ENCODE results near the gene ZNF428.
A peak's percentile ranks its signal among the peaks of the same experiment; 100 is the strongest.

ZNF428 gene

DNA sequence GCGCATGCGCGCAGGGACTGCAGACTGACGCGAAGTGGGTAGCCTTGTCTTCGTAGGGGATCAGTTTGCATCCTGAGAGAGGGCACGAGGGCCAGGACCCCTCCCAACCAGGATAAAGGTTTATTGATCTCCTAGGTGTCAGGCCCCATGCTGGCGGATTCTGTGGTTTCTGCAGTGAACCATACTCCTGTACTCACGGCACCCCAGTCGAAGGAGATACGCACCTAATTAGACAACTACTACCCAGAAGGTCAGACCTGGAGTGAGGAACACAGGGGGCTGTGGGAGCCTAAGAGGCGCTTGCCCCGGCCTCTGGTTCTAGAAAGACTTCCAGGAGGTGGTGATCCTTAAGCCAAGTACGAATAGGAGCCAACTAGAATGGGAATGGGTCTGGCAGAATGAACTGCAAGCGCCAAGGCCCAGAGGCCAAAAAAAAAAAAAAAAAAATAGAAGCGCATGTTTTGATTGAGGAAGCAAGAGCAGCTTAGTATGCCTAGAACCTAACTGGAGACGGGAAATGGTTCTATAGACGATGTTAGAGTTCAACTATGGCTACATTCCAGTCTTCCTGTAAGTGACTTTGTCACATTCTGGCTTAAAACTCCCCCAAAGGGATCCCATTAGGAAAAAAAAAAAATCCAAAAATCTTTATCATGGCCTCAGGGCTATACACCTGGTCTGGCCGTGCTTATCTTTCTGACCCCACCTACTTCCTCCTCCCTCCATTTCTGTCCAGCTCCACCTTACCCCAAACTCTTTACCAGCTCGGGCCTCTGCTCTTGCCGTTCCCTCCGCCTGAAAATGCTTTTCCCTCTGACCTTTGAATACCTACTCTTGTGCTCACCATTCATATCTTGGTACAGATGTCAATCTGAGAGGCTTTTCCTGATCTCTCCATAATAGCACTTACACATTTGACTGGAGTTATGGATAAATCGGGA, 902 bp upstream of the ZNF428 start:
- H3K4me1 ChIP-seq (ENCODE audit: control insufficient read depth in 2 of 2, insufficient read depth in 2 of 2, low read length in 2 of 2), result peaks cover 10 to 12% of the 10 kb centered on the region in 2 donors
- no peaks in the 10 kb centered on the region for H3K27me3 ChIP-seq (ENCODE audit: control insufficient read depth in 2 of 2, insufficient read depth in 2 of 2, low read length in 2 of 2)
- peak overlapping the region; percentile 86 to 96 for H3K27ac ChIP-seq (ENCODE audit: low read depth in 2 of 2, low read length in 2 of 2)
- H3K36me3 ChIP-seq (ENCODE audit: control insufficient read depth in 2 of 2, insufficient read depth in 2 of 2, low read length in 2 of 2), result no peaks in the 10 kb centered on the region
- no peaks in the 10 kb centered on the region for H3K9me3 ChIP-seq (ENCODE audit: control insufficient read depth in 2 of 2, low read length in 2 of 2)
- peak overlapping the region; percentile 91 to 94 for H3K4me3 ChIP-seq (ENCODE audit: low read length in 2 of 2)
- H3K9ac ChIP-seq (ENCODE audit: low read depth in 1 of 2, low read length in 2 of 2), result peak overlapping the region; percentile 86 to 87

DNA sequence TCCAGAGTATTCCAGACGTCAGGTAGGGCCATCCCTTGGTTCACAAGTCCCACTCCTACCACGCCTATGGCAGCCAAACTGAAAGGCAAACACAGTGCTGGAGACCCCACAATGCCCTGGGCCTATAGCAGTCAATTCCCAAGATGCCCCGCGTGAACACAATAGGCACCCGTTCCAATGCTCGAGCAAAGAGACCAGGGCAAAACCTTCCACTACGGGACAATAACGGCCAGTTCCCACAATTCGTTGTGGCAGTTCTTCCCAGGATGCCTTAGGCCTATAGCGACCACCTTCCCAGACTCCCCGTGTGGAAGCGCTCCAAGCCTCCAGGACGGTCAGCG, 538 bp downstream of the ZNF428 start:
- Histone ChIP-seq H3K36me3 (ENCODE audit: control insufficient read depth in 2 of 2, insufficient read depth in 2 of 2, low read length in 2 of 2) (peaks cover 0 to 3% of the 10 kb centered on the region in 2 donors), H3K9ac (ENCODE audit: low read depth in 1 of 2, low read length in 2 of 2) (peak overlapping the region; percentile 86 to 87), H3K4me1 (ENCODE audit: control insufficient read depth in 2 of 2, insufficient read depth in 2 of 2, low read length in 2 of 2) (peaks cover 8 to 12% of the 10 kb centered on the region in 2 donors), H3K27me3 (ENCODE audit: control insufficient read depth in 2 of 2, insufficient read depth in 2 of 2, low read length in 2 of 2) (no peaks in the 10 kb centered on the region), H3K27ac (ENCODE audit: low read depth in 2 of 2, low read length in 2 of 2) (peak overlapping the region; percentile 86 to 96), H3K4me3 (ENCODE audit: low read length in 2 of 2) (peak overlapping the region; percentile 91 to 94), H3K9me3 (ENCODE audit: control insufficient read depth in 2 of 2, low read length in 2 of 2) (no peaks in the 10 kb centered on the region)

DNA sequence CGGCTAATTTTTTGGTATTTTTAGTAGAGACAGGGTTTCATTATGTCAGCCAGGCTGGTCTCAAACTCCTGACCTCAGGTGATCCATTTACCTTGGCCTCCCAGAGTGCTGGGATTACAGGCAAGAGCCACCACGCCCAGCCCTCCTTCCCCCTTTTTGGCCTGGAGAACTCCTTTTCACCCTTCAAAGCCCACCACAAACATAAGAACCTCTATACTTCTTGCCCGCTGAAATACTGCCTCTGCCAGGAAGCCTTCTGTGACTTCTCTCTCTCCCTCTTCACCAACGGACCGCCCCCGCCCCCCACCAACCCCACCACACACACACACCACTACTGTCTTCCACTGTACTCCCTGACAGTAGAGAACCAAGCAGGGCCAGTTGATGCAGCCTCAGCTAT, 2.5 kb downstream of the ZNF428 start:
- no peaks in the 10 kb centered on the region for H3K27me3 ChIP-seq (ENCODE audit: control insufficient read depth in 2 of 2, insufficient read depth in 2 of 2, low read length in 2 of 2)
- no peaks in the 10 kb centered on the region for H3K9me3 ChIP-seq (ENCODE audit: control insufficient read depth in 2 of 2, low read length in 2 of 2)
- no peak overlapping the region for H3K4me3 ChIP-seq (ENCODE audit: low read length in 2 of 2)
- H3K4me1 ChIP-seq (ENCODE audit: control insufficient read depth in 2 of 2, insufficient read depth in 2 of 2, low read length in 2 of 2), result peaks cover 8 to 12% of the 10 kb centered on the region in 2 donors
- H3K27ac ChIP-seq (ENCODE audit: low read depth in 2 of 2, low read length in 2 of 2), result no peak overlapping the region
- H3K36me3 ChIP-seq (ENCODE audit: control insufficient read depth in 2 of 2, insufficient read depth in 2 of 2, low read length in 2 of 2), result peaks cover 0 to 15% of the 10 kb centered on the region in 2 donors
- no peak overlapping the region for H3K9ac ChIP-seq (ENCODE audit: low read depth in 1 of 2, low read length in 2 of 2)

DNA sequence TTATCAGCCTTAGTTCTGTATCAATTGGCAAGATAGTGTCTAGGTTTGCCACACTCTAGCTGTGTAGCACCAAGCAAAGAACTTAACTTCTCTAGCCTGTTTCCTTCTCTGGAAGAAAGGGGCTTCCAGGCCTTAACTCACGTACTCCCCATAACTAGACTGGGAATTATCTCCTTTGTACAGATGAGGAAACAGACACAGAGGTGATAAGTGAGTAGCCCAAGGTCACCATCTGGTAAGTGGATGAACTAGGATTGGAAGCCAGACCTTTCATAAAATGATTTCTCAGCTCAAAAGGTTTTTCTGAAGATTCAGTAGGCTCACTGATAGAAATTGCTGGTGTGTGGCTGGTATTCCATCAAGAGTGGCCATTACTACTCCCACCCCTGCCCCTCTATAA, 3.1 kb downstream of the ZNF428 start:
- peaks cover 0 to 15% of the 10 kb centered on the region in 2 donors for H3K36me3 ChIP-seq (ENCODE audit: control insufficient read depth in 2 of 2, insufficient read depth in 2 of 2, low read length in 2 of 2)
- H3K4me1 ChIP-seq (ENCODE audit: control insufficient read depth in 2 of 2, insufficient read depth in 2 of 2, low read length in 2 of 2), result peaks cover 8 to 12% of the 10 kb centered on the region in 2 donors
- no peaks in the 10 kb centered on the region for H3K27me3 ChIP-seq (ENCODE audit: control insufficient read depth in 2 of 2, insufficient read depth in 2 of 2, low read length in 2 of 2)
- no peak overlapping the region for H3K9ac ChIP-seq (ENCODE audit: low read depth in 1 of 2, low read length in 2 of 2)
- H3K27ac ChIP-seq (ENCODE audit: low read depth in 2 of 2, low read length in 2 of 2), result no peak overlapping the region
- H3K4me3 ChIP-seq (ENCODE audit: low read length in 2 of 2), result no peak overlapping the region
- H3K9me3 ChIP-seq (ENCODE audit: control insufficient read depth in 2 of 2, low read length in 2 of 2), result no peaks in the 10 kb centered on the region

DNA sequence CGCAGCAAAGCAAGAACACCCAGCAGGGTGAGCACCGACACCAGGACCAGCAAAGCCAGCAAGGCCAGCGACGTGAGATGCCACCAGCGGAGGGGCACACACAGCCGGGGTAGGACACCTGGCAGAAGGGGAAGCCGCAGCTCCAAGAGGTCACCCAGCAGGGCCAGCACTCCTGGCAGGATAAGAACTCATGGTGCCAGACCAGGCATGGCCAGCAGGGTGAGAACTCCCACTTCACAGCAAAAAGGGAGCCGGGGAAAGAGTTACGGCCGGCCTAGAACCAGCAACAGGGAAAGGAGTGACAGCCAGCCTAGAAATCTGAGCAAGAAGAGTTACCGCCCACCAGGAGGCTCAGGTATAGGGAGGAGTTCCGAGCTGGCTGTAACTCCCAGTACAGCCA, 7.1 kb downstream of the ZNF428 start:
- Histone ChIP-seq H3K4me1 (ENCODE audit: control insufficient read depth in 2 of 2, insufficient read depth in 2 of 2, low read length in 2 of 2) (no peaks in the 10 kb centered on the region), H3K9ac (ENCODE audit: low read depth in 1 of 2, low read length in 2 of 2) (no peak overlapping the region), H3K27ac (ENCODE audit: low read depth in 2 of 2, low read length in 2 of 2) (no peak overlapping the region), H3K4me3 (ENCODE audit: low read length in 2 of 2) (no peak overlapping the region), H3K9me3 (ENCODE audit: control insufficient read depth in 2 of 2, low read length in 2 of 2) (no peaks in the 10 kb centered on the region), H3K36me3 (ENCODE audit: control insufficient read depth in 2 of 2, insufficient read depth in 2 of 2, low read length in 2 of 2) (peaks cover 0 to 17% of the 10 kb centered on the region in 2 donors), H3K27me3 (ENCODE audit: control insufficient read depth in 2 of 2, insufficient read depth in 2 of 2, low read length in 2 of 2) (no peaks in the 10 kb centered on the region)

DNA sequence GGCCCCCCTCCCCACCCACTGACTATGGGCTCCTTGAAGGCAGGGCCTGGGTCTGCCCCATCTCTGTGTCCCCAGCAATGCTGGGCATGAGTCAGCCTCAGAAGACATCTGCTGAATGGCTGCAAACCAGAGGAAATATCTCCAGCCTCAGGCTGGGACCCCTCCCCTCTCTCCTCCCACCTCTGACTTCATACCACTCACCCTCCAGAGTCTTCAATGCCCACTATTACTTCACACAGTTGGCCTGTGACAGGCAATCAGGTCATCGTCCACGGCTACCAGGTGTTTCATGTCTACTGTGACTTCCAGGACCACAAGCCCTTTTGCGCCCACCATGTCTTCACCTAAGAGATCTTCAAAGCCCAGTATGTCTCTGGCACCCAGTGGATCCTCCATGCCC, 7.6 kb downstream of the ZNF428 start, which contains the start of gene SRRM5:
Gene SRRM5 (plus strand): TSS at position 301 of the 400 bp plus-strand sequence. CDS start 34 bp downstream, at position 335.
- no peak within 1 kb of the TSS for H3K9ac ChIP-seq (ENCODE audit: low read depth in 1 of 2, low read length in 2 of 2)
- H3K9me3 ChIP-seq (ENCODE audit: control insufficient read depth in 2 of 2, low read length in 2 of 2), result no peaks in the 10 kb centered on the region
- no peaks in the 10 kb centered on the region for H3K4me1 ChIP-seq (ENCODE audit: control insufficient read depth in 2 of 2, insufficient read depth in 2 of 2, low read length in 2 of 2)
- H3K36me3 ChIP-seq (ENCODE audit: control insufficient read depth in 2 of 2, insufficient read depth in 2 of 2, low read length in 2 of 2), result peaks cover 0 to 20% of the 10 kb centered on the region in 2 donors
- no peak within 1 kb of the TSS for H3K4me3 ChIP-seq (ENCODE audit: low read length in 2 of 2)
- H3K27me3 ChIP-seq (ENCODE audit: control insufficient read depth in 2 of 2, insufficient read depth in 2 of 2, low read length in 2 of 2), result no peaks in the 10 kb centered on the region
- H3K27ac ChIP-seq (ENCODE audit: low read depth in 2 of 2, low read length in 2 of 2), result no peak within 1 kb of the TSS

DNA sequence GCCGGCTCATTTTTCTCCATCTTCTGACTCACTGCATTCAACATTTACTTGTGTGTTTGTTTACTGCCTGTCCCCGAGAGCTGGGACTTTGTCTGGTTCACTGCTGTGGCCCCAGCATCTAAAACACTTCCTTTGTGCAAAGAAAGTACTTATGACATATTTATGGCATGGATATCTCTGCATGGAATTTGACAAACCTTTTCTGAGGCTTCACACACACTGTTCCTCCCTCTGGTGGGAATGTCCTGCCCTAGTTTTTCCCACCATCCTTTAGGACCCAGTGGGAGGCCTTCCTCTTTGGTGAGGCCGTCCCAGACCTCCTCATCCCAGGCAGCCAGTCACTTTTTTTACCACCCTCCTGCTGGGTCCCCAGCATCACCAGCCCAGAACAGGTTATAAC, 8.9 kb downstream of the ZNF428 start:
- Histone ChIP-seq H3K9ac (ENCODE audit: low read depth in 1 of 2, low read length in 2 of 2) (no peak overlapping the region), H3K4me1 (ENCODE audit: control insufficient read depth in 2 of 2, insufficient read depth in 2 of 2, low read length in 2 of 2) (no peaks in the 10 kb centered on the region), H3K9me3 (ENCODE audit: control insufficient read depth in 2 of 2, low read length in 2 of 2) (no peaks in the 10 kb centered on the region), H3K27me3 (ENCODE audit: control insufficient read depth in 2 of 2, insufficient read depth in 2 of 2, low read length in 2 of 2) (no peaks in the 10 kb centered on the region), H3K4me3 (ENCODE audit: low read length in 2 of 2) (no peak overlapping the region), H3K27ac (ENCODE audit: low read depth in 2 of 2, low read length in 2 of 2) (no peak overlapping the region), H3K36me3 (ENCODE audit: control insufficient read depth in 2 of 2, insufficient read depth in 2 of 2, low read length in 2 of 2) (peaks cover 0 to 20% of the 10 kb centered on the region in 2 donors)

DNA sequence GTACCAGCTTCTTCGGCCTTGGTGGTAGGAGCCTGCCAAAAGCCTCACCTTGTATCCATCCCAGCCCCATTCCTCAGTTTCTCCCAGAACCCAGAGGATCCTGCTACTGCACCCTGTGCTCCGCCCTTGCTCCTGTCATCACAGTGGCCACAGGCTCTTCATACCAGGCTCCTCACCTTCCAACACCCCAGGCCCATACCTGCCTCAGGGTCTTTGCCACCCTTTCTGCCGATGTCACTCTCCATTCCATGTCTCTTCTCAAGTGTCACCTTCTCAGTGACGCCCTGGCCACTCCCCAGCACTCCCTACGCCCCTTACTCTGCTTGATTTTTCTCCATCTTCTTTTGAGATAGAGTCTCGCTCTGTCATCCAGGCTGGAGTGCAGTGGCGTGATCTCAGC, 9.6 kb downstream of the ZNF428 start:
- Histone ChIP-seq H3K9ac (ENCODE audit: low read depth in 1 of 2, low read length in 2 of 2) (no peak overlapping the region), H3K9me3 (ENCODE audit: control insufficient read depth in 2 of 2, low read length in 2 of 2) (no peaks in the 10 kb centered on the region), H3K4me1 (ENCODE audit: control insufficient read depth in 2 of 2, insufficient read depth in 2 of 2, low read length in 2 of 2) (no peaks in the 10 kb centered on the region), H3K27me3 (ENCODE audit: control insufficient read depth in 2 of 2, insufficient read depth in 2 of 2, low read length in 2 of 2) (no peaks in the 10 kb centered on the region), H3K4me3 (ENCODE audit: low read length in 2 of 2) (no peak overlapping the region), H3K27ac (ENCODE audit: low read depth in 2 of 2, low read length in 2 of 2) (no peak overlapping the region), H3K36me3 (ENCODE audit: control insufficient read depth in 2 of 2, insufficient read depth in 2 of 2, low read length in 2 of 2) (peaks cover 0 to 20% of the 10 kb centered on the region in 2 donors)

DNA sequence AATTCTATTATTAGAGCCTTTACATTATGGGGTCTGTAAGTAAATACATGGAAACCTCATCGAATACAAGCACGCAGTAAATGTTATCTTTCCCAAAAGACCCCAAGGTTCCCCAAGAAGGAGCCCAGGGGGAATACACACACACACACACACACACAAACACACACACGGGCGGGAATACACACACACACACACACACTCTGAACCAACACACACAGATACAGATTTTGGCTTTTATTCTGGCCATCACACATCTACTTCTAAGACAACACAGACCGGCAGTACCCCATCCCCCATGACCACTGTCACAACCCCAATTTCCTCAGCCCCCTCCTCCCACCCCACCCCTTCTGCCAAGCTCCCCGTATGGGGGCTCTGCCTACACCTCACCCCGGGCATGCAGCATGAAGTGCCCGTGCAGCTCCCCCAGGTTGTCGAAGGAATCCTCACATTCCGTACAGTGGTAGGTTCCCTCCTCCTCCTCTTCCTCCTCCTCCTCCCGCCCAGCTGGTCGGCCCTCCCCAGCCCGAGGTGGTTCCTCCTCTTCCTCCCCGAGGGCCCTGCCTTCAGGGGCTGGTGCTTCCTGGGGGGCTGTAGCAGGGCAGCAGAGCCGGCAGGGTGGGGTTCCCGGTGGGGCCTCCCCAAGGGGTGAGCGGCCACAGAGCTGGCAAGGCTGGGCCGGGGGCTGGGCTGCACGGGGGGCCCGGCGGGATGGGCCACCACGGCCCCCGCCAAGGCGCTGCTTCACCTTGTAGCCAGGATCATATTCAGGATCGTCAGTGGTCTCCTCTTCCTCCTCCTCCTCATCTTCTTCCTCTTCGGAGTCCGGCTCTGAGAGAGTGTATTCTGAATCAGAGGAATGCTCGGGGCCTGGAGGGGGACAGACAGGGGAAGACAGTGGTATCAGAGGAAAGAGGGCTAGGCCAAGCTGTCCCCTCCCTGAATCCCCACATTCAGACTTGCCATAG, 11.9 kb downstream of the ZNF428 start:
- Histone ChIP-seq H3K27me3 (ENCODE audit: control insufficient read depth in 2 of 2, insufficient read depth in 2 of 2, low read length in 2 of 2) (no peaks in the 10 kb centered on the region), H3K9ac (ENCODE audit: low read depth in 1 of 2, low read length in 2 of 2) (no peak overlapping the region), H3K9me3 (ENCODE audit: control insufficient read depth in 2 of 2, low read length in 2 of 2) (no peaks in the 10 kb centered on the region), H3K4me1 (ENCODE audit: control insufficient read depth in 2 of 2, insufficient read depth in 2 of 2, low read length in 2 of 2) (no peaks in the 10 kb centered on the region), H3K36me3 (ENCODE audit: control insufficient read depth in 2 of 2, insufficient read depth in 2 of 2, low read length in 2 of 2) (peaks cover 0 to 12% of the 10 kb centered on the region in 2 donors), H3K27ac (ENCODE audit: low read depth in 2 of 2, low read length in 2 of 2) (no peak overlapping the region), H3K4me3 (ENCODE audit: low read length in 2 of 2) (no peak overlapping the region)

All from mucosa of rectum (tissue), 2 donors.